Mesothelial cell of epicardium (in vitro differentiated cells): Measurements from ENCODE around the gene HM13. TPM values are rescaled to one million over a fixed set of nuclear protein-coding genes. Genes with fewer than 3 reads are reported as not detected.

Experiments used
- DNase-seq, 2 experiments: peaks; one replicate each; pipeline ENCODE4 v3.0.0; 2021; ENCODE audit warnings: low spot score in 2 of 2; ENCODE audit not compliant: unreplicated experiment in 2 of 2
- H3K27ac Mint-ChIP-seq: 2 replicates; pipeline ENCODE4 v1.8.0; 2021; ENCODE audit warnings: mixed read lengths
- H3K27me3 Mint-ChIP-seq: 2 replicates; pipeline ENCODE4 v1.8.0; 2021; ENCODE audit warnings: low read depth, mixed read lengths
- H3K36me3 Mint-ChIP-seq: 2 replicates; pipeline ENCODE4 v1.8.0; 2021; ENCODE audit warnings: mixed read lengths
- H3K4me1 Mint-ChIP-seq: 2 replicates; pipeline ENCODE4 v1.8.0; 2021; ENCODE audit warnings: mixed read lengths
- H3K4me3 Mint-ChIP-seq: 2 replicates; pipeline ENCODE4 v1.8.0; 2021; ENCODE audit warnings: mild to moderate bottlenecking, moderate library complexity, mixed read lengths
- H3K9me3 Mint-ChIP-seq: 2 replicates; pipeline ENCODE4 v1.8.0; 2021; ENCODE audit warnings: mixed read lengths
- CTCF ChIP-seq: fragments of 200-600 bp; sonication (generic); IDR thresholded peaks from one replicate; pipeline ENCODE4 v1.5.0; 2021; ENCODE audit warnings: antibody characterized with exemption; ENCODE audit not compliant: unreplicated experiment
- total RNA-seq: library from RNA; stranded (reverse); gene quantifications from 3 replicates; pipeline ENCODE4 v1.2.1, GENCODE V29; 2021

The HM13 gene
- total RNA-seq, 1 donor from 2014 or later = 140 TPM

- H3K4me1 Mint-ChIP-seq = no peaks in the 10 kb centered on the region
- H3K9me3 Mint-ChIP-seq = peaks cover 45% of the 10 kb centered on the region
- H3K4me3 Mint-ChIP-seq = no peak within 1 kb of the TSS
- DNase-seq = no peak
- TF ChIP-seq CTCF = no peak
- no peaks in the 10 kb centered on the region for H3K27me3 Mint-ChIP-seq
- H3K27ac Mint-ChIP-seq = no peak within 1 kb of the TSS
- peaks cover 3% of the 10 kb centered on the region for H3K36me3 Mint-ChIP-seq
Measured at GRCh38 chr20:31474758-31475427, 39.3 kb upstream of the HM13 start, which contains the start of the genes DEFB124 and REM1. Gene DEFB124, minus strand, starts transcription at chr20:31475127. Its CDS starts 2,114 bp downstream, at chr20:31473013. Gene REM1, plus strand, starts transcription at chr20:31475288. Its CDS starts 1,158 bp downstream, at chr20:31476446.

DNA sequence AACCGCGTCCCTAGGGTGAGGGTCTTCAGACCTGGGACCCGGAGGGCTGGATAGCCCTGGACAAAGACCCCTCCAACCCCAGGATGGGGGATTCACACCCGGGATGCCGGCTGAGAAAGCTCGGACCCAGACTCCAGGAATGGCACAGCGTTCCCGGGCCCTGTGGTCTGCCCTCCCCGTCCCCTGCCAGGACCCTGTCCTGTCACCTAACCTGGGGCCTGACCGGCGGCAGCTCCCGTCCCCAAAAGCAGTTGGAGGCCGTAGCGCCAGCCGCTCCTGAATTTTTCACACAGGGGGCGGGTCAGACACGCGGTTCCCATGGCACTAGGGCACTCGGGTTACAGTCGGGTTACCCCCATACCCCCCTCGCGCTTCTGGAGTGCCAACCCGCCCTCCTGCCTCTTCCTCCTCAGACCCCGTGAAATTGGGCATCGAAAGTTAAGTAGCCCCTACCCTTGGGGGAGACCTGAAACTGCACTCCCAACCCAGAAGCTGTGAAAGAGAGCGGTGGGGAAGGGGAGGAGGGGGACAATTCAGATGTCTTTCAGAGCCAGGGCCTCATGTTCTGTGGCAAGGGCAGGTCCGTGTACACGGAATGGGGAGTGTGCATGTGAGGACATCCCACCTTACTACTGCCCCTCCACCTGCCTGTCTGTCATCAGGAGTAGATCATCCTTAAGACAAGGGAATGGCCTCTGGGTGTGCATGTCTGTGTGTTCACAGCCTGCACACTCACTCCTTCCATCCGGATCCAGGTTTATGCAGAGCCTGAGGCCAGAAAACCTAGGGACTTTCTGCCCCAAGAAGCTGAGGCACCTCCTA lies 38.6 kb upstream of the HM13 start:
- peaks cover 45% of the 10 kb centered on the region for H3K9me3 Mint-ChIP-seq
- TF ChIP-seq CTCF = no peak
- H3K4me3 Mint-ChIP-seq = no peak overlapping the region
- no peaks in the 10 kb centered on the region for H3K27me3 Mint-ChIP-seq
- H3K27ac Mint-ChIP-seq = no peak overlapping the region
- H3K4me1 Mint-ChIP-seq = no peaks in the 10 kb centered on the region
- no peak for DNase-seq
- H3K36me3 Mint-ChIP-seq = peaks cover 3% of the 10 kb centered on the region

- no peak overlapping the region for H3K27ac Mint-ChIP-seq
- H3K9me3 Mint-ChIP-seq = peaks cover 46% of the 10 kb centered on the region
- H3K4me3 Mint-ChIP-seq = no peak overlapping the region
- DNase-seq = no peak
- H3K4me1 Mint-ChIP-seq = no peaks in the 10 kb centered on the region
- H3K27me3 Mint-ChIP-seq = no peaks in the 10 kb centered on the region
- peaks cover 3% of the 10 kb centered on the region for H3K36me3 Mint-ChIP-seq
- no peak for TF ChIP-seq CTCF
Measured at GRCh38 chr20:31476294-31476585, 38.0 kb upstream of the HM13 start.

GRCh38 chr20:31476643-31477215 lies 37.5 kb upstream of the HM13 start:
- Mint-ChIP-seq H3K27me3 (no peaks in the 10 kb centered on the region), H3K4me3 (no peak overlapping the region), H3K4me1 (no peaks in the 10 kb centered on the region), H3K36me3 (peaks cover 3% of the 10 kb centered on the region), H3K9me3 (peaks cover 51% of the 10 kb centered on the region), H3K27ac (no peak overlapping the region)
- no peak for TF ChIP-seq CTCF
- no peak for DNase-seq

- no peak overlapping the region for H3K27ac Mint-ChIP-seq
- no peaks in the 10 kb centered on the region for H3K4me1 Mint-ChIP-seq
- H3K9me3 Mint-ChIP-seq = peaks cover 38% of the 10 kb centered on the region
- DNase-seq = no peak
- no peak for TF ChIP-seq CTCF
- H3K27me3 Mint-ChIP-seq = no peaks in the 10 kb centered on the region
- no peak overlapping the region for H3K4me3 Mint-ChIP-seq
- H3K36me3 Mint-ChIP-seq = peaks cover 4% of the 10 kb centered on the region
Measured at GRCh38 chr20:31484001-31484400, 30.2 kb upstream of the HM13 start.
